ENCODE measurements around the gene NXPH2. TPM values are rescaled to one million over a fixed set of nuclear protein-coding genes. Genes with fewer than 3 reads are reported as not detected.

The NXPH2 gene
- polyA plus RNA-seq, 1 of the 3 experiments (the other 2 are of a cell fraction): not detected

DNA sequence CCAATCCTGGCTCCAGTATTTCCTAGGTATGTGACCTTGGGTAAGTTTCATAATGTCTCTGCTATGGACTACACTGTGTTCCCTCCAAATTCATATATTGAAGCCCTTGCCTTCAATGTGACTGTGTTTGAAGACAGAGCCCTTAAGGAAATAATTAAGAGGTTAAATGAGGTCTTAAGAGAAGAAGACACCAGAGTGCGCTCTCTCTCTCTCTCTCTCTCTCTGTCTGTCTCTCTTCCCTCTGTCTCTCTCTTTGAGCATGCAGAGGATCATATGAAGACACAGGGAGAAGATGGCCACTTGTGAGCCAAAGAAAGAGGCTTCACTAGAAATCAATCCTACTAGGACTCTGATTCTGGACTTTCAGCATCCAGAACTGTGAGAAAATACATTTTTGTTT lies 52.2 kb downstream of the NXPH2 start:
- H3F3A ChIP-seq (replicated peaks; ENCODE audit: insufficient read depth): no peaks in the 10 kb centered on the region
- no peak overlapping the region for H3K9ac ChIP-seq
- no peak overlapping the region for H3K27ac ChIP-seq (ENCODE audit: low read depth in 2 of 2, low read length in 1 of 2)
- no peaks in the 10 kb centered on the region for H3K27me3 ChIP-seq (ENCODE audit: insufficient read depth)
- TF ChIP-seq SMC3 (IDR thresholded peaks at IDR 0.05; ENCODE audit: low read depth, low read length) (no peak), RAD21 (IDR thresholded peaks at IDR 0.05; ENCODE audit: low read length) (no peak), NFIC (IDR thresholded peaks at IDR 0.05; ENCODE audit: borderline replicate concordance) (no peak), RCOR1 (IDR thresholded peaks at IDR 0.05; ENCODE audit: low read length) (no peak), TEAD4 (IDR thresholded peaks at IDR 0.05; ENCODE audit: borderline replicate concordance, insufficient read depth) (no peak), RXRA (IDR thresholded peaks at IDR 0.05; ENCODE audit: borderline replicate concordance, low read depth) (no peak), TAF1 (IDR thresholded peaks at IDR 0.05; ENCODE audit: borderline replicate concordance, low read depth, low read length) (no peak), MXI1 (IDR thresholded peaks at IDR 0.05; ENCODE audit: low read depth, low read length) (no peak), JUND (IDR thresholded peaks at IDR 0.05) (no peak)
- TF ChIP-seq, protein P1, sequence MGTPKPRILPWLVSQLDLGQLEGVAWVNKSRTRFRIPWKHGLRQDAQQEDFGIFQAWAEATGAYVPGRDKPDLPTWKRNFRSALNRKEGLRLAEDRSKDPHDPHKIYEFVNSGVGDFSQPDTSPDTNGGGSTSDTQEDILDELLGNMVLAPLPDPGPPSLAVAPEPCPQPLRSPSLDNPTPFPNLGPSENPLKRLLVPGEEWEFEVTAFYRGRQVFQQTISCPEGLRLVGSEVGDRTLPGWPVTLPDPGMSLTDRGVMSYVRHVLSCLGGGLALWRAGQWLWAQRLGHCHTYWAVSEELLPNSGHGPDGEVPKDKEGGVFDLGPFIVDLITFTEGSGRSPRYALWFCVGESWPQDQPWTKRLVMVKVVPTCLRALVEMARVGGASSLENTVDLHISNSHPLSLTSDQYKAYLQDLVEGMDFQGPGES (IDR thresholded peaks at IDR 0.05; ENCODE audit: low read depth, low read length): no peak
- TF ChIP-seq, protein P2, sequence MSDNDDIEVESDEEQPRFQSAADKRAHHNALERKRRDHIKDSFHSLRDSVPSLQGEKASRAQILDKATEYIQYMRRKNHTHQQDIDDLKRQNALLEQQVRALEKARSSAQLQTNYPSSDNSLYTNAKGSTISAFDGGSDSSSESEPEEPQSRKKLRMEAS (IDR thresholded peaks at IDR 0.05; ENCODE audit: low read depth): no peak
- WGBS (ENCODE audit: low lambda C conversion rate): 100% methylated on average over 1 of the region's 1 CpG
- no peaks in the 10 kb centered on the region for H3K9me3 ChIP-seq
- DNase-seq: no peak
- H4K20me1 ChIP-seq (ENCODE audit: insufficient read depth): no peaks in the 10 kb centered on the region
- POLR2A ChIA-PET: no interaction called here
- no peaks in the 10 kb centered on the region for H3K36me3 ChIP-seq (replicated peaks in 1 of 2; ENCODE audit: control insufficient read depth in 1 of 2, insufficient read depth in 2 of 2, low read length in 1 of 2)
- no peaks in the 10 kb centered on the region for H3K4me1 ChIP-seq (ENCODE audit: control insufficient read depth in 1 of 2, insufficient read depth in 2 of 2, low read depth in 1 of 2, low read length in 1 of 2)
- H3K79me2 ChIP-seq (ENCODE audit: insufficient read depth): no peaks in the 10 kb centered on the region
- CTCF ChIA-PET: no interaction called here
- H3K4me3 ChIP-seq (ENCODE audit: low read depth in 2 of 2, low read length in 1 of 2): no peak overlapping the region
- H2AFZ ChIP-seq (ENCODE audit: low read depth): no peak overlapping the region
- H3K4me2 ChIP-seq: no peak overlapping the region
- H3K9me2 ChIP-seq: no peaks in the 10 kb centered on the region

DNA sequence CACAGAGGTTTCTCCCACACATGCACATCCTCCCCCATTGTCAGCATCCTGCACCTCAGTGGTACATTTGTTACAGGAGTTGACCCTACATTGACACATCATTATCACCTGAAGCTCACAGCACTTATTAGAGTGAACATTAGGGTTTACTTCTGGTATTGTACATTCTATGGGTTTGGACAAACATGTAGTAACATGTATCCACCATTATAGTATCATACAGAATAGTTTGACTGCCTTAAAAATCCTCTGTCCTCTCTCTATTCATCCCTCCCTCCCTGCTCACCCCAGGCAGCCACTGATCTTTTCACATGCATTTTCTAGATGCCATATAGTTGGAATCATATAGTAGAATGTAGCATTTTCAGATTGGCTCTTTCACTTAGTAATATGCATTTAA lies 53.5 kb downstream of the NXPH2 start:
- Histone ChIP-seq H3K9me2 (no peaks in the 10 kb centered on the region), H4K20me1 (ENCODE audit: insufficient read depth) (no peaks in the 10 kb centered on the region), H3K4me3 (ENCODE audit: low read depth in 2 of 2, low read length in 1 of 2) (no peak overlapping the region), H3F3A (replicated peaks; ENCODE audit: insufficient read depth) (no peaks in the 10 kb centered on the region), H3K27me3 (ENCODE audit: insufficient read depth) (no peaks in the 10 kb centered on the region), H3K79me2 (ENCODE audit: insufficient read depth) (no peaks in the 10 kb centered on the region), H3K9me3 (no peaks in the 10 kb centered on the region), H2AFZ (ENCODE audit: low read depth) (no peak overlapping the region), H3K27ac (ENCODE audit: low read depth in 2 of 2, low read length in 1 of 2) (no peak overlapping the region), H3K4me2 (no peak overlapping the region), H3K4me1 (ENCODE audit: control insufficient read depth in 1 of 2, insufficient read depth in 2 of 2, low read depth in 1 of 2, low read length in 1 of 2) (no peaks in the 10 kb centered on the region), H3K36me3 (replicated peaks in 1 of 2; ENCODE audit: control insufficient read depth in 1 of 2, insufficient read depth in 2 of 2, low read length in 1 of 2) (no peaks in the 10 kb centered on the region), H3K9ac (no peak overlapping the region)
- CTCF ChIA-PET: no interaction called here
- no peak for DNase-seq
- POLR2A ChIA-PET: no interaction called here
- TF ChIP-seq TCF12 (IDR thresholded peaks at IDR 0.05) (no peak), MXI1 (IDR thresholded peaks at IDR 0.05; ENCODE audit: low read depth, low read length) (no peak), NRF1 (IDR thresholded peaks at IDR 0.05; ENCODE audit: low read depth, low read length) (no peak)
- TF ChIP-seq, protein P3, sequence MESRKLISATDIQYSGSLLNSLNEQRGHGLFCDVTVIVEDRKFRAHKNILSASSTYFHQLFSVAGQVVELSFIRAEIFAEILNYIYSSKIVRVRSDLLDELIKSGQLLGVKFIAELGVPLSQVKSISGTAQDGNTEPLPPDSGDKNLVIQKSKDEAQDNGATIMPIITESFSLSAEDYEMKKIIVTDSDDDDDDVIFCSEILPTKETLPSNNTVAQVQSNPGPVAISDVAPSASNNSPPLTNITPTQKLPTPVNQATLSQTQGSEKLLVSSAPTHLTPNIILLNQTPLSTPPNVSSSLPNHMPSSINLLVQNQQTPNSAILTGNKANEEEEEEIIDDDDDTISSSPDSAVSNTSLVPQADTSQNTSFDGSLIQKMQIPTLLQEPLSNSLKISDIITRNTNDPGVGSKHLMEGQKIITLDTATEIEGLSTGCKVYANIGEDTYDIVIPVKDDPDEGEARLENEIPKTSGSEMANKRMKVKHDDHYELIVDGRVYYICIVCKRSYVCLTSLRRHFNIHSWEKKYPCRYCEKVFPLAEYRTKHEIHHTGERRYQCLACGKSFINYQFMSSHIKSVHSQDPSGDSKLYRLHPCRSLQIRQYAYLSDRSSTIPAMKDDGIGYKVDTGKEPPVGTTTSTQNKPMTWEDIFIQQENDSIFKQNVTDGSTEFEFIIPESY (IDR thresholded peaks at IDR 0.05; ENCODE audit: borderline replicate concordance, low read depth): no peak
- TF ChIP-seq, protein P4, sequence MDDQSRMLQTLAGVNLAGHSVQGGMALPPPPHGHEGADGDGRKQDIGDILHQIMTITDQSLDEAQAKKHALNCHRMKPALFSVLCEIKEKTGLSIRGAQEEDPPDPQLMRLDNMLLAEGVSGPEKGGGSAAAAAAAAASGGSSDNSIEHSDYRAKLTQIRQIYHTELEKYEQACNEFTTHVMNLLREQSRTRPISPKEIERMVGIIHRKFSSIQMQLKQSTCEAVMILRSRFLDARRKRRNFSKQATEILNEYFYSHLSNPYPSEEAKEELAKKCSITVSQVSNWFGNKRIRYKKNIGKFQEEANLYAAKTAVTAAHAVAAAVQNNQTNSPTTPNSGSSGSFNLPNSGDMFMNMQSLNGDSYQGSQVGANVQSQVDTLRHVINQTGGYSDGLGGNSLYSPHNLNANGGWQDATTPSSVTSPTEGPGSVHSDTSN (IDR thresholded peaks at IDR 0.05): no peak
